Colonic mucosa (tissue), 4 donors: ENCODE data around the gene AGBL4. TPM values are rescaled to one million over a fixed set of nuclear protein-coding genes. Genes with fewer than 3 reads are reported as not detected.

Experiments used
- DNase-seq: peaks from one replicate; pipeline ENCODE4 v3.0.0-alpha.2; 2020
- H3K27ac ChIP-seq: fragments of 200-600 bp; one replicate; pipeline ENCODE4 v1.8.0; 2021
- H3K27me3 ChIP-seq: fragments of 200-600 bp; one replicate; pipeline ENCODE4 v1.8.0; 2021
- H3K36me3 ChIP-seq: fragments of 200-600 bp; one replicate; pipeline ENCODE4 v1.8.0; 2021
- H3K4me1 ChIP-seq: fragments of 200-600 bp; one replicate; pipeline ENCODE4 v1.8.0; 2021; ENCODE audit warnings: mild to moderate bottlenecking
- H3K4me3 ChIP-seq: fragments of 200-600 bp; one replicate; pipeline ENCODE4 v1.8.0; 2021
- H3K9ac ChIP-seq, 2 donors: one replicate each; pipeline ENCODE4 v1.7.0; 2013; ENCODE audit warnings: control low read depth in 2 of 2, low read depth in 2 of 2, low read length in 2 of 2
- H3K9me3 ChIP-seq: fragments of 200-600 bp; one replicate; pipeline ENCODE4 v1.8.0; 2021
- intact Hi-C: fragments of 100-400 bp; cut with DNase I; formaldehyde crosslinking; loops from one replicate; pipeline ENCODE4 v1.14.1; 2022
- total RNA-seq, 2 donors: library from RNA; stranded (reverse); fragmentation: NEBNext Ultra II Directional in 1 of 2; extraction: Animal tissue kit (Norgen Biotek cat#: 25700) in 1 of 2; gene quantifications; one replicate each; pipeline ENCODE4 v1.2.1, GENCODE V29; 2021
- TF ChIP-seq, protein P1 (sequence below): fragments of 200-600 bp; IDR thresholded peaks from one replicate; pipeline ENCODE4 v1.8.0; 2022; ENCODE audit warnings: antibody characterized with exemption, mild to moderate bottlenecking
- donor health status: healthy.
- donor health status: DM: no; HTN: no; CAD: no.
- donor health status: DM: no; HTN: no; CAD: no.

Gene AGBL4
- total RNA-seq, 2 donors from 2014 or later: 0.24 to 0.30 TPM

DNA sequence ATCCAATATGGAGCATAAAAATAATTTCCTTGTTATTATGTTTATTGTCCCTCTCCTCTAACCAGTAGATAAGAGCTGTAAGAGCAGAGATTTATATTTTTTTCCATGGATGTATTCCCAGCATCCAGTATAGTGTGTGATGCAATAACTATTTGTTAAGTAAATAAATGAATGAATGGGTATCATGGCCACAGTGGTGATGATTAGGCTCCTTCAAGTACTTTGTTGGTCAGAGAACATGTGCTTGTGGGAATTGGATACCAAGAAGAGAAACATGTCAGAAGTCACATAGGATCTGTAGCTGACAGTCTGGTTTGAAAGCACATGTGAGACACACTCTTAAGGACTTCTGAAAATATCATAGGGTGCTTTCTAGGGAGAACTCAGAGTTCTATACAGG, 588.5 kb downstream of the AGBL4 start:
- intact Hi-C loops: no loop called here
- Histone ChIP-seq H3K27me3 (no peaks in the 10 kb centered on the region), H3K27ac (no peak overlapping the region), H3K36me3 (no peaks in the 10 kb centered on the region), H3K9ac (no peak overlapping the region), H3K9me3 (no peaks in the 10 kb centered on the region), H3K4me1 (no peaks in the 10 kb centered on the region), H3K4me3 (no peak overlapping the region)
- DNase-seq: no peak
- TF ChIP-seq, protein P1, sequence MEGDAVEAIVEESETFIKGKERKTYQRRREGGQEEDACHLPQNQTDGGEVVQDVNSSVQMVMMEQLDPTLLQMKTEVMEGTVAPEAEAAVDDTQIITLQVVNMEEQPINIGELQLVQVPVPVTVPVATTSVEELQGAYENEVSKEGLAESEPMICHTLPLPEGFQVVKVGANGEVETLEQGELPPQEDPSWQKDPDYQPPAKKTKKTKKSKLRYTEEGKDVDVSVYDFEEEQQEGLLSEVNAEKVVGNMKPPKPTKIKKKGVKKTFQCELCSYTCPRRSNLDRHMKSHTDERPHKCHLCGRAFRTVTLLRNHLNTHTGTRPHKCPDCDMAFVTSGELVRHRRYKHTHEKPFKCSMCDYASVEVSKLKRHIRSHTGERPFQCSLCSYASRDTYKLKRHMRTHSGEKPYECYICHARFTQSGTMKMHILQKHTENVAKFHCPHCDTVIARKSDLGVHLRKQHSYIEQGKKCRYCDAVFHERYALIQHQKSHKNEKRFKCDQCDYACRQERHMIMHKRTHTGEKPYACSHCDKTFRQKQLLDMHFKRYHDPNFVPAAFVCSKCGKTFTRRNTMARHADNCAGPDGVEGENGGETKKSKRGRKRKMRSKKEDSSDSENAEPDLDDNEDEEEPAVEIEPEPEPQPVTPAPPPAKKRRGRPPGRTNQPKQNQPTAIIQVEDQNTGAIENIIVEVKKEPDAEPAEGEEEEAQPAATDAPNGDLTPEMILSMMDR: no peak

DNA sequence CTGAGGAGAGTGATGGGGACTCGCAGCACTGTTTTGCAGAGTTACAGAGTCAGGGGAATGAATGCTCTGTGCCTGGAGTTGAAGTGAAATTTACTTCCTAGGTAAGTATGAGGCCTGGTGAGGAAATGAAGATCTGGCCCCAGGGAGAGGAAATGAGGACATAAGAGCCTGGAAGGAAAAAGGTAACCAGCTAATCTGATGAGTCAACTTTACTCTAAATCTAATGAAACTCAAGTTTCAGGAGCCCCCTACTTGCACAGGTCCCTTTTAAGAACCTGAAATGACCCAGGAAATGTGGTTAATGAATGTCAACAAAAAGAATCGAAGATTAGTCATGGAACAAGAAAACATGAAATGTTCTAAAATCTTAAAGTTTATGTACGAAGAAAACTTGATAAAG, 599.0 kb downstream of the AGBL4 start:
- Histone ChIP-seq H3K27me3 (no peaks in the 10 kb centered on the region), H3K4me1 (no peaks in the 10 kb centered on the region), H3K4me3 (no peak overlapping the region), H3K9me3 (no peaks in the 10 kb centered on the region), H3K27ac (no peak overlapping the region), H3K9ac (no peak overlapping the region), H3K36me3 (no peaks in the 10 kb centered on the region)
- DNase-seq: no peak
- TF ChIP-seq, protein P1: no peak
- intact Hi-C loops: no loop called here

DNA sequence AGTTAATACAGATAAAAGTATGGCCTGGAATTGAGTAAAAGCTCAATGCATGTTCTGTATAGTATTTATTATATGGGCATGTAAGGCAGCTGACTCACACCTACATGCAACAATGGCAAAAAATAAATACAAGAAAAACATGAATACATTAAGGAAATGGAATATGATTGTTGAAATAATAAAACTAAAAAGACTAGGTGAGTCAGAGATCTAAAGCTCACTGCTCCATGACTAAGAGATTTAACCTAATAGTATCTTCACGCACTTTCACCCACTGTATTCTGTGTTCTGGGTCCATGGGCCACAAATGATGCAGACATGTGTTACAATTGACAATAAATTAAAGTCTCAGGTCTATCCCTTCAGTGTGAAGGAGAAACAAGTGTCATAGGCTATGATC, 607.0 kb downstream of the AGBL4 start:
- no peaks in the 10 kb centered on the region for H3K27me3 ChIP-seq
- H3K9ac ChIP-seq: no peak overlapping the region
- no peaks in the 10 kb centered on the region for H3K9me3 ChIP-seq
- intact Hi-C loops: no loop called here
- no peaks in the 10 kb centered on the region for H3K4me1 ChIP-seq
- H3K36me3 ChIP-seq: no peaks in the 10 kb centered on the region
- no peak overlapping the region for H3K4me3 ChIP-seq
- no peak overlapping the region for H3K27ac ChIP-seq
- no peak for DNase-seq
- TF ChIP-seq, protein P1: no peak

DNA sequence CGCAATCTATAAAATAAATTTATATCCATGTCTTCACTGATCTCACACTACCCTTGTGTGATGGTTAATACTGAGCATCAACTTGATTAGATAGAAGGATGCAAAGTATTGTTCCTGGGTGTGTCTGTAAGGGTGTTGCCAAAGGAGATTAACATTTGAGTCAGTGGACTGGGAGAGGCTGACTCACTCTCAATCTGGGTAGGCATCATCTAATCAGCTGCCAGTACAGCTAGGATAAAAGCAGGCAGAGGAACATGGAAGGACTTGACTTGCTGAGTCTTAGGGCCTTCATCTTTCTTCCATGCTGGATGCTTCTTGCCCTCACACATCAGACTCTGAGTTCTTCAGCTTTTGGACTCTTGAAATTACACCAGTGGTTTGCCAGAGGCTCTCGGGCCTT, 615.4 kb downstream of the AGBL4 start:
- no peak for DNase-seq
- Histone ChIP-seq H3K27me3 (no peaks in the 10 kb centered on the region), H3K27ac (no peak overlapping the region), H3K4me3 (no peak overlapping the region), H3K4me1 (no peaks in the 10 kb centered on the region), H3K9ac (no peak overlapping the region), H3K36me3 (no peaks in the 10 kb centered on the region), H3K9me3 (no peaks in the 10 kb centered on the region)
- intact Hi-C loops: no loop called here
- TF ChIP-seq, protein P1: no peak

DNA sequence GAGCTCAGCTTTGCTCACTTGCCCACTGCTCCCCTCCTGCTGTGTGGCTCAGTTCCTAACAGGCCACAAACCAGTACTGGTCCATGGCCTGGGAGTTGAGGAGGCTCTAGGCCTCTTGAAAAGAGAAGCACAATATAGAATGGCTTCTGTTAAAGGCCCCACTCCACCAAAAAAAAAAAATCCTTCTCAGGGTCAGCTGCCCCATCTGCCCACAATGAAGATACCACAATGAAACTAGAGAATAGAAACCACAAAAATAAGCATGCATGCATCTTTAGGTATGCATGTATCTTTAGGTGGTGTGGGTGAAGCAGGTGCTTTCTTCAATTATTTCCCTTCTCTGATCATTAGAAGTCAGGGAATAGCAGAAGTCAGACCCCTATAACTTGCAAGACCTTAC, 626.7 kb downstream of the AGBL4 start:
- intact Hi-C loops: no loop called here
- no peak overlapping the region for H3K27ac ChIP-seq
- no peaks in the 10 kb centered on the region for H3K36me3 ChIP-seq
- no peaks in the 10 kb centered on the region for H3K27me3 ChIP-seq
- H3K9ac ChIP-seq: no peak overlapping the region
- H3K4me1 ChIP-seq: no peaks in the 10 kb centered on the region
- no peak for DNase-seq
- no peaks in the 10 kb centered on the region for H3K9me3 ChIP-seq
- no peak overlapping the region for H3K4me3 ChIP-seq
- TF ChIP-seq, protein P1: no peak

DNA sequence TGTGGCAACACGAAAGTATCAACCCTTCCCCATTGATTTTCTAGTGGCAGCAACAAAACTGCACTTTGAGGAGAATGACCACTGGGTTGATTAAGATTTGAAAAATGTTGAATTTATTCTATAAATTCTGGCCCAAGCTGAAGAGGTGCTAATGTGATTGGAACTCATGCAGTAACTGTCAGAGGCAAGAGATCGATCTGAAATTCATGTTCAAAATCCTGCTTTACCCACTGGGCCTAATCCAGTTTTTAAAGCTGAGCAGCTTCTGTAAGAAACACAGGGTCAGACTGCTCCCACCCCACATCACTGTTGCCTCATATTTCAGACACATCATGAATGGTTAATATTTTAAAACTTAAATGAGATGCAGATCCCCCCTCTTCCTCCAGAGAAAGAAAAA, 629.6 kb downstream of the AGBL4 start:
- H3K27me3 ChIP-seq: no peaks in the 10 kb centered on the region
- H3K36me3 ChIP-seq: no peaks in the 10 kb centered on the region
- DNase-seq: no peak
- intact Hi-C loops: no loop called here
- no peak overlapping the region for H3K9ac ChIP-seq
- no peaks in the 10 kb centered on the region for H3K9me3 ChIP-seq
- H3K27ac ChIP-seq: no peak overlapping the region
- TF ChIP-seq, protein P1: no peak
- no peaks in the 10 kb centered on the region for H3K4me1 ChIP-seq
- no peak overlapping the region for H3K4me3 ChIP-seq
